ENCODE data around the gene SH3GL3. TPM values are rescaled to one million over a fixed set of nuclear protein-coding genes. Genes with fewer than 3 reads are reported as not detected.

Gene SH3GL3
- total and polyA plus RNA-seq, 2 experiments from 2014 or later: 38.2 to 87.1 TPM

- Histone ChIP-seq H3K4me3 (no peak overlapping the region), H3K27ac (no peak overlapping the region), H3K4me1 (ENCODE audit: low read depth) (no peaks in the 10 kb centered on the region), H3K36me3 (no peaks in the 10 kb centered on the region), H3K27me3 (no peaks in the 10 kb centered on the region), H3K9me3 (ENCODE audit: low read depth) (no peaks in the 10 kb centered on the region)
- TF ChIP-seq CTCF (IDR thresholded peaks at IDR 0.05; ENCODE audit: low read depth, low read length): no peak
- DNase-seq (ENCODE audit: low read depth in 1 of 2, low spot score in 1 of 2): peak in 1 of 2 donors; percentile 53
These were observed 166.6 kb downstream of the SH3GL3 start for GRCh38 chr15:83613714-83614113.

DNA sequence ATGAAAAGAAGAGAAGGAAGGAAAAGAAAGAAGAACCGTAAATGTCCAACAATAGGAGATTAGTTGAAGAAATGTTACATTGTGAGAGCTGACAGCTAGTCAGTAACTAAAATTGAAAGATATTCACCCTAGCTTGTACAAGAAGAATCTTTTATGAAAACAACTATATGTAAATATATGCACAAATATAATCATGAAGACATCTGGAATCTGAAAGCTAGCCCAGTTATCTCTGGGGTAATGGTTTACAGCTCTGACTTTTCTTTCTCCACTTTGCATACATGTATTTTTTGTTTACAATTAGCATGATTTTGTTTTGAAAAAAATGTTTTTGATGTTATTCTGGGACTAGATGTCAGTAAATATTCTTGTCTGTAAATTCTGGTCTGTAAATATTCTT, 169.7 kb downstream of the SH3GL3 start:
- Histone ChIP-seq H3K36me3 (no peaks in the 10 kb centered on the region), H3K9me3 (ENCODE audit: low read depth) (no peaks in the 10 kb centered on the region), H3K4me3 (no peak overlapping the region), H3K4me1 (ENCODE audit: low read depth) (no peaks in the 10 kb centered on the region), H3K27me3 (no peaks in the 10 kb centered on the region), H3K27ac (no peak overlapping the region)
- no peak for DNase-seq (ENCODE audit: low read depth in 1 of 2, low spot score in 1 of 2)
- TF ChIP-seq CTCF (IDR thresholded peaks at IDR 0.05; ENCODE audit: low read depth, low read length): no peak

DNA sequence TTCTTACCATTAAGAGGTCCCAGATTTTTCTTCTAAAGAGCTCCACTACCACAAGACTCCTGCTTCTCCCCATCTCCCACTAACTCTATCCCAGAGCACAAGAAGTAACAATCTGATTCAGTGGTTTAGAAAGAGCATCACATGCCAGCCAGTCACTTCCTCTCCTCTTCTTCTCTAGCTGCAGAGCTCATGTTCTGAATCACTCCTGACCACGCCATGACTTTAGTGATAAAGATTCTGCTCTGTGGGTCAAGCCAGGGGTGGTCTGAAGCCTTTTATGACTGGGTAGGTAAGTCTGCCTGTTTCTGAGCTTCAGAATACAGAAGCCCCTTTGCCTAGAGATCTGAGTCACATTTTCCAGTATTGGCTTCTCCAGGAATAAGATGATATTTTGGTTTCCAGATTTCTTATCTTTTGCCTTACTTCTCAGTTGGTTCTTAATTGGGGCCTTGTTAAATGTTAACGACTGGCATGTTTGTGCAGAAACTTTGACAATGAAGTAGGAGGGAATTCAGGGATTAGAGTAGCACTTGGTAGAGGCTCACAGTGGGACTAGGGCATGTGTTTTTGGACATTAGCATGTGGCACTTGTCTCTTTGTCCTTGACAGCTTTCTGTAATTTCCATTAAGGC, 179.1 kb downstream of the SH3GL3 start:
- H3K27me3 ChIP-seq: no peaks in the 10 kb centered on the region
- peak in 1 of 2 donors; percentile 46 for DNase-seq (ENCODE audit: low read depth in 1 of 2, low spot score in 1 of 2)
- H3K27ac ChIP-seq: no peak overlapping the region
- no peak overlapping the region for H3K4me3 ChIP-seq
- H3K4me1 ChIP-seq (ENCODE audit: low read depth): no peaks in the 10 kb centered on the region
- no peaks in the 10 kb centered on the region for H3K36me3 ChIP-seq
- H3K9me3 ChIP-seq (ENCODE audit: low read depth): no peaks in the 10 kb centered on the region
- no peak for TF ChIP-seq CTCF (IDR thresholded peaks at IDR 0.05; ENCODE audit: low read depth, low read length)

DNA sequence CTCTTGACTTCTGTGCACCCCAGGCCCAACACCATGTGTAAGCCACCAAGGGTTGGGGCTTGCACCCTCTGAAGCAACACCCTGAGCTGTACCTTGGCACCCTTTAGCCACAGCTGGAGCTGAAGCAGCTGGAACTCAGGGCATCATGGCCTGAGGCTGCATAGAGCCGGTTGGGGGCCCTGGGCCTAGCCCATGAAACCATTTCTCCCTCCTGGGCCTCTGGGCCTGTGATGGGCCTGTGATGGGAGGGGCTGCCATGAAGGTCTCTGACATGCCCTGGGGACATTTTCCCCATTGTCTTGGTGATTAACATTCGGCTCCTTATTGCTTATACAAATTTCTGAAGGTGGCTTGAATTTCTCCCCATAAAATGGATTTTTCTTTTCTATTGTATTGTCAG, 184.4 kb downstream of the SH3GL3 start:
- Histone ChIP-seq H3K9me3 (ENCODE audit: low read depth) (no peaks in the 10 kb centered on the region), H3K27ac (no peak overlapping the region), H3K27me3 (no peaks in the 10 kb centered on the region), H3K4me3 (no peak overlapping the region), H3K36me3 (no peaks in the 10 kb centered on the region), H3K4me1 (ENCODE audit: low read depth) (no peaks in the 10 kb centered on the region)
- DNase-seq (ENCODE audit: low read depth in 1 of 2, low spot score in 1 of 2): no peak
- TF ChIP-seq CTCF (IDR thresholded peaks at IDR 0.05; ENCODE audit: low read depth, low read length): no peak

- no peaks in the 10 kb centered on the region for H3K9me3 ChIP-seq (ENCODE audit: low read depth)
- H3K36me3 ChIP-seq: no peaks in the 10 kb centered on the region
- no peak overlapping the region for H3K27ac ChIP-seq
- no peak for DNase-seq (ENCODE audit: low read depth in 1 of 2, low spot score in 1 of 2)
- H3K27me3 ChIP-seq: no peaks in the 10 kb centered on the region
- H3K4me1 ChIP-seq (ENCODE audit: low read depth): no peaks in the 10 kb centered on the region
- TF ChIP-seq CTCF (IDR thresholded peaks at IDR 0.05; ENCODE audit: low read depth, low read length): no peak
- no peak overlapping the region for H3K4me3 ChIP-seq
These were observed 196.1 kb downstream of the SH3GL3 start for GRCh38 chr15:83643201-83643600.
